Panc1 (cell line): ENCODE data around the gene SEC61A2. TPM values are rescaled to one million over a fixed set of nuclear protein-coding genes. Genes with fewer than 3 reads are reported as not detected.

Source experiments
- ATAC-seq: fragments of 200-7000 bp; cut with Tn5 transposase; 2 replicates; pipeline ENCODE4 v1.9.1; 2020; ENCODE audit warnings: mild to moderate bottlenecking, moderate library complexity
- BruUV-seq: library from RNA; stranded (reverse); fragments of 400-500 nt; replicated peaks from 2 replicates; lab custom pipeline; 2021; lab: Mats Ljungman, UMichigan
- CTCF ChIA-PET: fragments of 300-600 bp; sonication (Branson Sonifier 250); formaldehyde crosslinking; loops from one replicate; lab custom pipeline; 2022; ENCODE audit warnings: antibody characterized with exemption; lab: Charles Lee
- POLR2A ChIA-PET: fragments of 300-600 bp; sonication (Branson Sonifier 250); formaldehyde crosslinking; loops from one replicate; lab custom pipeline; 2022; ENCODE audit warnings: antibody characterized with exemption; lab: Charles Lee
- DNase-seq: peaks from one replicate; pipeline ENCODE4 v3.0.0-alpha.2; 2010; ENCODE audit warnings: low read depth, low spot score
- H3K27ac ChIP-seq: 2 replicates; pipeline ENCODE4 v1.5.1; 2011; ENCODE audit warnings: mild to moderate bottlenecking, low read length, inconsistent platforms
- H3K27me3 ChIP-seq: fragments of 200-500 bp; sonication (Bioruptor generic); 2 replicates; pipeline ENCODE4 v1.6.0; 2014; ENCODE audit warnings: low read length, inconsistent platforms; ENCODE audit not compliant: control insufficient read depth, insufficient read depth
- H3K36me3 ChIP-seq: fragments of 200-500 bp; sonication (Bioruptor generic); 2 replicates; pipeline ENCODE4 v1.5.1; 2014; ENCODE audit warnings: inconsistent platforms, mild to moderate bottlenecking, low read length, moderate library complexity; ENCODE audit not compliant: control insufficient read depth, insufficient read depth
- H3K4me1 ChIP-seq: 2 replicates; pipeline ENCODE4 v1.5.1; 2011; ENCODE audit warnings: inconsistent platforms, mild to moderate bottlenecking, low read length, moderate library complexity; ENCODE audit not compliant: control insufficient read depth, insufficient read depth
- H3K4me3 ChIP-seq, 2 experiments: 2 replicates each; pipeline ENCODE4 v1.5.1; 2011 to 2012; ENCODE audit warnings: low read depth in 2 of 2, low read length in 2 of 2, mild to moderate bottlenecking in 2 of 2, inconsistent platforms in 1 of 2, moderate library complexity in 1 of 2
- H3K9me3 ChIP-seq: fragments of 200-500 bp; sonication (Bioruptor generic); 2 replicates; pipeline ENCODE4 v1.5.1; 2014; ENCODE audit warnings: low read depth, mild to moderate bottlenecking, inconsistent platforms, low read length, moderate library complexity; ENCODE audit not compliant: control insufficient read depth, insufficient read depth
- CTCF ChIP-seq: fragments of 450-650 bp; IDR thresholded peaks from 2 replicates; pipeline ENCODE4 v1.5.1; 2017; ENCODE audit warnings: mild to moderate bottlenecking
- POLR2AphosphoS5 ChIP-seq: IDR thresholded peaks from 2 replicates; pipeline ENCODE4 v1.6.1; 2012; ENCODE audit warnings: mild to moderate bottlenecking, low read depth, low read length, moderate library complexity
- REST ChIP-seq, 2 experiments: IDR thresholded peaks; 2 replicates each; pipeline ENCODE4 v1.6.1; 2011 to 2012; ENCODE audit warnings: low read depth in 2 of 2, control low read depth in 1 of 2, low read length in 1 of 2, mild to moderate bottlenecking in 1 of 2, moderate library complexity in 1 of 2; ENCODE audit not compliant: insufficient read depth in 1 of 2
- SIN3A ChIP-seq: IDR thresholded peaks from 2 replicates; pipeline ENCODE4 v1.6.1; 2012; ENCODE audit warnings: low read depth, mild to moderate bottlenecking, low read length, moderate library complexity, borderline replicate concordance; ENCODE audit not compliant: insufficient read depth
- TCF7L2 ChIP-seq: IDR thresholded peaks from 2 replicates; pipeline ENCODE4 v1.6.1; 2011; ENCODE audit warnings: mild to moderate bottlenecking, low read depth, low read length, inconsistent platforms
- in situ Hi-C: cut with HindIII; loops from 2 replicates; pipeline ENCODE4 v1.10.0; 2016; ENCODE audit warnings: low sequenced_read_pairs, low pct_unique_long_range_greater_than_20kb
- intact Hi-C: fragments of 100-400 bp; cut with micrococcal nuclease; formaldehyde crosslinking; loops from one replicate; pipeline ENCODE4 v1.10.0; 2022; ENCODE audit not compliant: unreplicated experiment
- microRNA-seq: library from miRNA; unstranded; fragments of <30 nt; microRNA quantifications from one replicate; pipeline ENCODE4 v1.1.0, GENCODE V29; 2020; ENCODE audit not compliant: unreplicated experiment
- total RNA-seq: library from RNA; stranded (reverse); gene quantifications from one replicate; pipeline ENCODE4 v1.2.1, GENCODE V29; 2021; ENCODE audit not compliant: unreplicated experiment

Gene SEC61A2
- total RNA-seq, 1 experiment from 2014 or later: 8.8 TPM

GRCh38 chr10:12214093-12214492 is 84.6 kb downstream of the SEC61A2 start:
- in situ Hi-C loops: no loop called here
- peaks cover 18% of the 10 kb centered on the region for H3K36me3 ChIP-seq
- H3K4me3 ChIP-seq: no peak overlapping the region
- no peaks in the 10 kb centered on the region for H3K9me3 ChIP-seq
- no peak for ATAC-seq
- no peak overlapping the region for H3K27ac ChIP-seq
- no peak for TF ChIP-seq TCF7L2
- no peak for TF ChIP-seq SIN3A
- no peak for TF ChIP-seq POLR2AphosphoS5
- no peak for TF ChIP-seq CTCF
- no peak for TF ChIP-seq REST (IDR thresholded peaks at IDR 0.05; ENCODE audit: insufficient read depth in 1 of 2, low read depth in 2 of 2, low read length in 1 of 2)
- H3K4me1 ChIP-seq: no peaks in the 10 kb centered on the region
- ChIA-PET CTCF (interaction anchor here (0.6 kb wide), 2 partner anchors 10 to 63 kb away, joined by 3 to 8 read pairs; no protein-coding TSS in a partner anchor), POLR2A (interaction anchor here (0.6 kb wide), 1 partner anchor 133 kb away, joined by 4 read pairs; no protein-coding TSS in a partner anchor)
- intact Hi-C loops: no loop called here
- H3K27me3 ChIP-seq: no peaks in the 10 kb centered on the region
- no TSS peak for BruUV-seq
- no peak for DNase-seq

GRCh38 chr10:12214763-12215218 is 85.3 kb downstream of the SEC61A2 start:
- ATAC-seq: no peak
- in situ Hi-C loops: no loop called here
- POLR2A ChIA-PET: no interaction called here

More at GRCh38 chr10:12214763-12215218, 85.3 kb downstream of the SEC61A2 start:
- Histone ChIP-seq H3K4me1 (no peaks in the 10 kb centered on the region), H3K27ac (no peak overlapping the region), H3K27me3 (no peaks in the 10 kb centered on the region), H3K9me3 (no peaks in the 10 kb centered on the region), H3K36me3 (peaks cover 18% of the 10 kb centered on the region), H3K4me3 (no peak overlapping the region)
- TF ChIP-seq SIN3A: no peak
- TF ChIP-seq CTCF: peak; percentile 70; the same call in 1 of the 2 replicates
- CTCF ChIA-PET: no interaction called here
- no peak for DNase-seq
- no TSS peak for BruUV-seq
- intact Hi-C loops: no loop called here

Small RNA genes lying within 50 kb of the gene (microRNA-seq; reads per million reads assigned to microRNA genes)
- not detected for gene MIR548AK

Other genes starting within 250 kb of the SEC61A2 start
- gene UPF2, start 86.9 kb upstream of the SEC61A2 start, total RNA-seq: 19.1 TPM
- 15.8 TPM for gene DHTKD1, start 60.7 kb upstream of the SEC61A2 start, total RNA-seq
- 54.0 TPM for gene NUDT5, start 66.2 kb downstream of the SEC61A2 start, total RNA-seq
- 66.3 TPM for gene CDC123, start 66.5 kb downstream of the SEC61A2 start, total RNA-seq
- gene CAMK1D, start 219.9 kb downstream of the SEC61A2 start, total RNA-seq: 5.7 TPM